Stimulated activated CD4-positive, alpha-beta T cell treated with anti-CD3 and anti-CD28 coated beads, Interleukin-1b, Interleukin-23, amount 100 ng/mL, for 24 hours (primary cell): ENCODE data around the gene GPR160.

Experiments
- DNase-seq, 4 experiments: peaks; one replicate each; pipeline ENCODE4 v3.0.0-alpha.2; 2020; ENCODE audit warnings: low read depth in 4 of 4, low spot score in 1 of 4

The GPR160 gene

GRCh38 chr3:170063691-170064090 lies 25.9 kb downstream of the GPR160 start:
- no peak for DNase-seq

GRCh38 chr3:170064108-170064507 lies 26.3 kb downstream of the GPR160 start:
- DNase-seq: no peak

- no peak for DNase-seq
Measured at GRCh38 chr3:170075441-170076091, 37.8 kb downstream of the GPR160 start.

GRCh38 chr3:170076715-170077238 lies 39.0 kb downstream of the GPR160 start:
- DNase-seq: no peak

GRCh38 chr3:170077361-170077760 lies 39.6 kb downstream of the GPR160 start:
- DNase-seq: no peak

- DNase-seq: no peak
Measured at GRCh38 chr3:170078620-170079281, 41.0 kb downstream of the GPR160 start.

GRCh38 chr3:170079536-170080165 lies 41.9 kb downstream of the GPR160 start:
- DNase-seq: no peak

- DNase-seq: no peak
Measured at GRCh38 chr3:170080605-170081004, 42.8 kb downstream of the GPR160 start.

- no peak for DNase-seq
Measured at GRCh38 chr3:170081079-170081741, 43.4 kb downstream of the GPR160 start.

- DNase-seq: no peak
Measured at GRCh38 chr3:170083343-170083742, 45.5 kb downstream of the GPR160 start.

- no peak for DNase-seq
Measured at GRCh38 chr3:170085396-170085795, 47.6 kb downstream of the GPR160 start.

GRCh38 chr3:170089862-170090600 lies 52.2 kb downstream of the GPR160 start:
- no peak for DNase-seq

GRCh38 chr3:170090601-170090981 lies 52.8 kb downstream of the GPR160 start:
- DNase-seq: no peak

GRCh38 chr3:170092907-170093306 lies 55.1 kb downstream of the GPR160 start:
- DNase-seq: no peak

GRCh38 chr3:170095771-170096170 lies 58.0 kb downstream of the GPR160 start:
- DNase-seq: no peak

GRCh38 chr3:170096342-170096741 lies 58.5 kb downstream of the GPR160 start:
- no peak for DNase-seq

GRCh38 chr3:170098753-170099152 lies 61.0 kb downstream of the GPR160 start:
- DNase-seq: no peak

- no peak for DNase-seq
Measured at GRCh38 chr3:170100944-170101343, 63.1 kb downstream of the GPR160 start.

- DNase-seq: no peak
Measured at GRCh38 chr3:170102431-170102830, 64.6 kb downstream of the GPR160 start.

GRCh38 chr3:170107941-170108340 lies 70.1 kb downstream of the GPR160 start:
- DNase-seq: no peak

- no peak for DNase-seq
Measured at GRCh38 chr3:170108955-170109354, 71.2 kb downstream of the GPR160 start.
